ENCODE results near the gene LRMDA.

The LRMDA gene

DNA sequence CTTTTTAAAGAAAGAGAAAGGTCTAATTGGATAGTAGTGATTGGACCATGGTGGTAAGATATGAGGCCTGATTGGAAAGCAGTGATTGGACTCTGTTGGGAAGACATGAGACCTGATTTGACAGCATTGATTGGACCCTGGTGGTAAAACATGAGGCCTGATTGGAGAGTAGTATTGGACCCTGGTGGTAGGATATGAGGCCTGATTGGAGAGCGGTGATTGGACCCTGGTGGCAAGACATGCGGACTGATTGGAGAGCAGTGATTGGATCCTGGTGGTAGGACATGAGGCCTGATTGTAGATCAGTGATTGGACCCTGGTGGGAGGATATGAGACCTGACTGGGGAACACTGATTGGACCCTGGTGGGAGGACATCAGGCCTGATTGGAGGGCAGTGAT is 444.3 kb downstream of the LRMDA start:
- DNase-seq (ENCODE audit: low read depth), result no peak

DNA sequence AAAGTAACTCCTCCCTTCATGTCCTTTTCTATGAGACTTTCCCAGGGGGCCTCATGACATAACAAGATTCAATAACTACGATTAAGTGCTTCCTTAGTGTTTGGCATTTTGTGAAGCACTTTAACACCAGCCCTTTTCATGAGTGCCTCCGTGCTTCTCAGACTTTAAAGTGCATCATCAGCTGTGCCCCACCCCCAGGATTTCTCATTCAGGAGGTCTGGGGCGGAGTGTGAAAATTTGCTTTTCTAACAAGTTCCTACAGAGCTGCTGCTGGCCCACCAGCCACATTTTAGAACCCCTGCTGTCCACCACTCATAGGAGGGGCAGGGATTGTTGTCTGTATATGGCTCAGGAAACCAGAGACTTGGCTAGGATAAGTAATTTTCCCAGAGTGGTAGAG is 445.3 kb downstream of the LRMDA start:
- DNase-seq (ENCODE audit: low read depth), result no peak

DNA sequence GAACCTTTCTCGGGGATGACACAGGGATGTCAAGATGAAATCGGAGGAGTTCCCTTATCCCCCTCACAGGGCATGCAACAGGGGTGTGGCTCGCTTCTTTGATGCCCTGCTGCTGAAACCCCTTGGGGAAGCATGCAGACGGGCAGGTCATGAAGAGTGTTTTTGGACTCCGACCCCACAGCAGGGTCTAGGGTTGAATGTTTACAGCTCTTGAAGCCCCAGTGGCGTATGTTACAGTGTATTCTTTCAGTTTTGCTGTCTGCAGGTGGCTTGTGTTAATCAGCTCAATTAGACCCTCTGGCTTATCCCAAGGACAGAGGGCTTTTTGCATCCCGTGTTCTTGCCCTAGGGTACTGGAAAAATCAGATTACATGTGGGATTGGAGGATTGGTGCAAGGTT is 446.5 kb downstream of the LRMDA start:
- DNase-seq (ENCODE audit: low read depth), result no peak

DNA sequence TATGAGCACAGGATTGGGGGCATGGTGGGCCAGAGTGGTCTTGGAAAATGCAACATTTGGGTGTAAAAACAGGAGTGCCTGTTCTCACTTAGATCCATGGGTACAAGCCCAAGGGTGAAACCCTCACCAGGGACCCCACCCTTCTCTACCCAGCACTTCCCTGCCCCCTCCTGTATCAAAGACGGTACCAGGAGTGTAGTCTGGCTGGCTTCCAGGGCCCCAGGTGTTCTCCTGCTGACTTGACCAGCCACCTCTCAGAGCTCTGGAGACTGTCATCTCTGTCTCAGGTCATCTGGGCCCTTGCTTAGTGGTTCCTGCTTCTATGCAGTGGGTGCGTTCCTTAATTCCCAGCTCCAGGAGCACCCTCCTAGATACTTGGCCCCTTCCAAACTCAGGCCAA is 447.2 kb downstream of the LRMDA start:
- DNase-seq (ENCODE audit: low read depth), result no peak

DNA sequence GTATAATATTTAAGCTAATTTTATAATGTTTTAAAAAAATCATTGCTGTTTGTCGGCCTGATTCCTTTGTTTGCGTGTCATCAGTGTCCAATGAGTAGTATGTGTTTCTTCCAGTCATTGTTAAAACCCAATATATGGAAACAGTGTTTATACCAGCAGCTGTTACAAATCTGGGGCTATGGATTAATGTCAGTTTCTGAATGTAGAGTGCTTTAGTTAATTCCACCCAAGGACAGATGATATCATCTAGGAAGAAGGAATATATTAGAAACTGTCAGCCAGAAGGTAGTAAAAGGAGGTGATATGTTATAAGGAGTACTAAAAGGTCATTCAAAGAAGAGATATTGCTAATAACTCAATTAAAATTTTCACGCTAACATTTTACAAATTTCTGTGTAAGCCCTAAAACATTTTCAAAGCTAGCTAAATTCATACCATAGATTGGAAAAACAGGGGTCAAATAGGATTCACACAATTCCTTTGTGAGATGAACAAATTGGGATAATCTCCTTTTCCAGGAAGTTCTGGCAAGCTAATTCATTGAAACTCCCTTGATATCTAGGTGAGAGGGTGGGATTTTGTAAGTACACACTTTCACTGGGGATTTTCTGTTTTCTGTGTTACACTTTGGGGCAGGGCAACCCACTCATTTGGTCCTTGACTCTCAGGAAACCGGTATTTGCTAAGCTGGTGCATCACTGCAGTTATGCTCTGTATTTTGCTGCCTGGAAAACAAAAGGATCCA is 448.8 kb downstream of the LRMDA start:
- no peak for DNase-seq (ENCODE audit: low read depth)

DNA sequence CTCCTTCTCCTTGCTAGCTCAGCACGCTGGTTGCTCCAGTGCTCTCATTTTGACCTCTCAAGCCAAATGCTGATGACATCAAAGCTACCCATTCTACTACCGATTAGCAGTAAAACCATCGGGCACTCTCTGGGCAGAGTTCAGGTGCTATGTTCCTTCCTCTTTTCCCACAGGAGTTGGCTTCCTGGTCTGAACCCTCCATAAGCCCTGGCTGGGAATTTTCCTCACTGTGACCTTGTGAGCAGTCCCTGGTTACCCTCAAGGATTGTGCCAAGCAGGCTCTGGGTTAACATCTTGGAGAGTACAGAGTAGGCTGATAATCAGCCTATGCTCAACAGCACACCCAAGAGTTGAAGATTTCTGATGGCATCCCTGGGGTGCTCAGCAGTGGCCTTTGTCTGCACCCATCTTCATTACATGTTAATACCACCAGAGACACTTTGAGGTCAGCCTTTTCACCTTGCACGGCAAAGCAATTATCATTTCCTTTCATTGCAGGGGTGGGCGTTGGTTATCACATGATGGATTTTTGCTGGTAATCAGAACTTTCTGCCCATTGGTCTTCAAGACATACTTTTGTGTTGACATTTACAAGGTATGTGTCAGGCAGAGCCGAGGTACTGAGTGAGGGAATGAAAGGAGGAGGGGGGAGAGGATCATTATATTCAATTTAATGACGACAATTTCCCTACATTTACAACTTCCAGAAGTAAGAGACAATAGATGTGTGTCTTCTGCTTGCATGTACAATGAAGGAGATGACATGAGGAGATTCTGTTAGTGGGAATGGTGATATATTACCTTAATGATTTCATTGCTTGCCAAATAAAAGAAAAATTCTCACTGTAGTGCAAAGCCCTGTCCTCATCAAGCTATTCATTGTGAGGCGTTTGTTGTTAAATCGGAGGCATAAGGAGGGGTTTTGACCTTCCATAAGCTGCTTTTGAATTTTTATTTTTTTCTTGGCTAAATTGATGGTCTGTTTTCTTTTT is 452.0 kb downstream of the LRMDA start:
- DNase-seq (ENCODE audit: low read depth), result no peak

DNA sequence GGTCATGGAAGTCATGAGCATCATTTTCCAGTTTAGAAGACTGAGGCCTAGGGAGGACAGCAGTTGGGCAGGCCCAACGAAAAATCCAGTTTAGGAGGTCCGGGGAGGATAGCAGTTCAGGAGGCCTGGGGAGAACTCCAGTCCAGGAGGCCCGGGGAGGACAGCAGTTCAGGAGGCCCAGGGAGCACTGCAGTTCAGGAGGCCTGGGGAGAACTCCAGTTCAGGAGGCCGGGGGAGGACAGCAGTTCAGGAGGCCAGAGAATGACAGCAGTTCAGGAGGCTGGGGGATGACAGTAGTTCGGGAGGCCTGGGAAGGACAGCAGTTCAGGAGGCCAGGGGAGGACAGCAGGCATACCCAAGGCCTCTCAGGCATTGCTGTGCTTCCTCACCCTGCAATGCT is 453.4 kb downstream of the LRMDA start:
- DNase-seq (ENCODE audit: low read depth), result no peak

DNA sequence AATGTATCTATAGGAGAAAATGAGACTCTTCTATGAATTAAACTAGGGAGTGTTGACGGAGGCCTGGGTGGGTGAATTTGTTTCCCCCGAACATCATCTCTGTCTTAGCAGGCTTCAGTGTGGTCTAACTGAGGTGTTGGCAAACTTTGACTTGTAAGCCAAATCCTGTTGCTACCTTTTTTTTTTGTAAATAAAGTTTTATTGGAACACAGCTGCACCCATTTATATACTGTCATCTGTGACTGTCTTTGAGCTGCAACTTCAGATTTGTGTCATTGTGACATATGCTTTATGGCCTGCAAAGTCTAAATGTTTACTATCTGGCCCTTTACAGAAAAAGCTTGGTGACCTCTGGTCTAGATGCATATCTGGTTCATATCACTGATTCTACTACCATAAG is 455.9 kb downstream of the LRMDA start:
- DNase-seq (ENCODE audit: low read depth), result no peak

DNA sequence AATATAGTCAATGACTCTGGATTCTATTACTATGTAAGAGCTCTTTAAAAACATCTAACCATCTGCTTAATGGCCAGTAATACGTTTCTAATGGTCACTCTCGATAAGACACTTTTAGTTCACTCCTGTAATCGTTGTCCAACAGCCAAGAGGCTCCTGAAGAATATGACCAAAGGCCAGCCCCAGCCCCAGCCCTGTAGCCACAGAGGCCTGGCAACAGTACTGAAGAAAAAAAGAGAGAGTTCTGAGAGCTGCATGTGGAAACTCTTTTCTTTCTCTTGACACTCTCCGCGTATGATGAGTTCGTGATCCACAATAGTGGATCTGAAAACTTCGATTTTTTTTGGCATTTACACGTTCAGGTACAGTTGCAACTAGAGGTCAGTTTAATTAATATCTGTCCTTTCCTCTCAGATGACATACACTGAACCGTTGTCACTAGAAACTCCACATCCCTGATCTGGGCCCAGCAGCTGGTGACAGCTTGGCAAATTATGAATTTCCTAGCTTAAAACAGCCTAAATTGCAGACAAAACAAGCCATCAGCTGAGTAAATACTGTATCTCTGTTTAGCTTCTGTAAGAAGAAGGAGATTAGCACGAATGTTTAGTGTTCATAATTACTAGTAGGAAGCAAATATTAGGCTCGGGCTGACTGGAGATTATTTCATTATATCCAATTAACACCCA is 456.7 kb downstream of the LRMDA start:
- no peak for DNase-seq (ENCODE audit: low read depth)

DNA sequence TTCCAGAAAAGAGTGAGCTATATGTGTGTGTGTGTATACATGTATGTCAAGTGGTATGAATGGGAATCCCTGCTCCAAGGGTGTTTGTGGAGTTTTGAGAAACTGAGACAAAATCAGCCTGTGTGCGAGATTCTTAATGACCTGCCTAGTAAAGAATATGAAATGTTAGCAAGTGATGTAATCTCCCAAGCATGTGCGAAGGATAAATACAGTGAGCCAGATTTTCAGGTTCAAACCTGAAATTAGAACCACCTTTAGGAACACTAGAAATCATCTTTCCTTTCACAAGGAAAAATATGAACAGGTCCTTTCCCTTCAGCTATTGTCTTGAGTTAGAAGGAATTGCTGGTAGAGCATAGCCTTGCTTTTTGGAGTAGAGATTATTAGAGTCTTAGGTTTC is 457.6 kb downstream of the LRMDA start:
- DNase-seq (ENCODE audit: low read depth), result no peak

DNA sequence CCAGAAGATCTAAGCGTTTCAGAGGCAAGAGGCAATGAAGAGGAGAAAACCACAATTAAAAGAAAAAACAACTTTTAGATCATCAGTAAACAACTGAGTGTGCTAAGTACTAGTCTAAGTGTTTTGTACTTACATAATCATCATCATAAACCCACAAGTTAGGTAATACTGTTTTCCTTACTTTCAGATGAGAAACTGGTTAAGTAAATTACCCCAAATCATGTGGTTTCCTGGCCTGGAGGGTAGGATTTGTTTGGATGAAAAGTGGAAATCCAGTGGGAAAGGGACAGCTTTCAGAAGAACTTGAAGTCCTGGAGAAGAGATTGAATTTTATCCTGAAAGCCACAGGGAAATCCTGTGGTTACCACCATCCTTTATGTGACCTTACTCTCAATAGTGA is 463.3 kb downstream of the LRMDA start:
- DNase-seq (ENCODE audit: low read depth), result no peak

DNA sequence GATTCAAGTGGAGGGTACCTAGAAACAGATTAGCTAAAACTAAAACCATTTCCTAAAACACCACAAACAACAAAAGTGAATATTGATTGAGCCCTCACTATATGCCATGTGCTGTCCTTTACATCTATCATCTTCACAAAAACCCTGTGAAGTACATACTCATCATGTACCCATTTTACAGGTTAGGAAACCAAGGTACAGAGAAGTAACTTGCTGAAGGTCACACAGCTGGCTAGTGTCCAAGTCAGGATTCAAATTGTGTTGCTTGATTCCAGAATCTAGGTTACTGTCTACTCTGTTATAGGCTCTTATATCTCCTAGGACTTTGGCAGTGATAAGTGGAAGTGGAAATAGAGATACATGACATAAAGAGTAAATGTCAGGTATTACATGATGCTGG is 463.8 kb downstream of the LRMDA start:
- no peak for DNase-seq (ENCODE audit: low read depth)

DNA sequence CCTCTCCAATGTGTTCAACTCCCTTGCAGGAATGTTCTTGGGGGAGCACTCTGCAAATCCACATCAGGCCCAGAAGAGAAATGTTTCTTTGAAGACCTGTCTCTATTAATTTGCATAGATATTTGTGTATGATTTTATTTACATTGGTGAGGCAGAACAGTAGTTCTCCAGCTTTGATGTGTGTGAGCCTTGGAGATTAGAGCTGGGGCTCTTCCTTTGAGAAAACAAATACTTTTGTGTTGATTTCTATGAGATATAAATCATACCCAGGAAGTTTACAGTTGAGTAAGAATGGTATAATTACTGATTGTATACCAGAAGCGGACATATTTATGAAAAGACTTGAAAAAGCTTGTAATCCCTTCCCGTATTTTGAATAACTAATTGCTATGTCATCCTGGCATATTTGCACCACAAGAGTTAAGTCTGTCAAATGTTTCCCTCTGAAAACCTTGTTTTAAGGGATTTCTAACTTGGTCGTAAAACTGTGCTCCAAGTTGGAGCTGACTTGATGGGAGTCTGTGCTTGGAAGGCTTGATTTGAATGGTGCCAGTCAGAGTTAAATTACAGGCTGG is 468.5 kb downstream of the LRMDA start:
- DNase-seq (ENCODE audit: low read depth), result no peak

DNA sequence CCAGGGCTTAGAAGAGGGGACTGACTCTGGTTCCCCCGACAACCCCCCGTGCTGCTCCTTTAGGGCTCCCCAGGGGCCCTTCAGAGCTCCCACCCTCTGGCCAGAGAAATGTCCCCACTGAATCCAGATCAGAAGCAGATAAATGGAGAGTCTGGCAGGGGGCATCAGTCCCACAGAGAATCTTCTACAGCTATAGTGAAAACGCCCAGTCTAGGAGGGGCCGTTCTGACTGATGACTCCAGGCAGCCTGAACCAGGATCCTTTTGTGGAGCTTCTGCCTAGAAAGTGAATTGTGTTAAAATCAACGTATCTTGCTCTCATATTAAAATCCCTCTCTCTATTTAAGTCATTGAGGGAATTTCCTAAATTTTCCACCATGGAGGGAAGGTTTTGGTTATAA is 471.4 kb downstream of the LRMDA start:
- DNase-seq (ENCODE audit: low read depth), result no peak

DNA sequence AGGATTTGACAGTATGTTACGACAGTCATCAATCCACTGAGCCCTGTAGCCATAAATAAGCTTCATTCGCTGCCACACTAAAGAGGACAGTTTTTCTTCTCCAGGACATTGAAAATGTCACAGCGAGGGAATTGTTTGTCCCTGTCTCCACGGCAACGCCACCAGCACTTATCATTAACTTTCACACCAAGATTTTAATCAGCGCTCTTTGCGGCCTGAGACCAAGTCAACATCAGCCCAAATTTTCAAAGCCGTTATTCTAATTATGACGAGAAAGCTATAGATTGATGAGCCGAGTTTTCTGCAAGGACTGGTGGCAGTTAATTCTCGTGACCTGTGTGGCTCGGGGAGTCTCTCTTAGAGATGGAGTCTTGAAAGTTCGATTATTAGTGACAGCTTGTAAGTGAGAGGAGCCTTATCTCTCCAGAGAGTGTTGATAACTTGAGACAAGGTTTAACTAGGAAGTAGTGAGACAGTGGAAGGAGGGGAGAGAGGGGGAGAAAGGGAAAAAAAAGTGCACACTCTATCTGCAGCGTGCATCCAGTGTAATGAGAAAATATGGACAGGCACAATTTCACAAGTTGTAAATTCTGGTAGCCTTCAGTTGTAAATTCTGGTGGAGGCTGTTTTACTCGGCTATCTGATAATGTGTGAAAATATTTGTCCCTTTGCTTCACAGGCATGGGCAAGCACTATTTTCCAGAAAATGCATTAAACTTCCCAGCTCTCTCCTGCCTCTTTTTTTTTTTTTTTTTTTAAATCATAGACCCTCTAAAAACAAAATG is 473.3 kb downstream of the LRMDA start:
- DNase-seq (ENCODE audit: low read depth), result no peak

DNA sequence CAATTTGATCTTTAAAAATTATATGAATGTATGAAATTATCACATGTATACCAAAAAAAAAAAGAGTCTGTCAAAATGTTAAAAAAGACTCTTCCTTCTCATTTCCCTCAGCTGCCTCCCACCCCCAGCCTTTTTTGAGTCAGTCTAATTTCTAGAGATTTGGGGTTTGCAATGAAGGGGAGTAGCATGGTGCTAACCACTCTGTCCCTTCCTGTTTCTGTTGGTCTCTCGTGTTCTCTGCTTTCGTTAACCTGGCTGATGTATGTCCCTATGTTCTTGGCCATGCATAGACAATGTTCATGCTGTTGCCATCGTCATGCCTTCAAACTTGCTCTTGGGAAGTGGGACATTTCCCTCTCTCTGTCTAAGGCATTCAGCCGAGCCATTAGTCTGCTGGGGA is 474.1 kb downstream of the LRMDA start:
- DNase-seq (ENCODE audit: low read depth), result no peak

DNA sequence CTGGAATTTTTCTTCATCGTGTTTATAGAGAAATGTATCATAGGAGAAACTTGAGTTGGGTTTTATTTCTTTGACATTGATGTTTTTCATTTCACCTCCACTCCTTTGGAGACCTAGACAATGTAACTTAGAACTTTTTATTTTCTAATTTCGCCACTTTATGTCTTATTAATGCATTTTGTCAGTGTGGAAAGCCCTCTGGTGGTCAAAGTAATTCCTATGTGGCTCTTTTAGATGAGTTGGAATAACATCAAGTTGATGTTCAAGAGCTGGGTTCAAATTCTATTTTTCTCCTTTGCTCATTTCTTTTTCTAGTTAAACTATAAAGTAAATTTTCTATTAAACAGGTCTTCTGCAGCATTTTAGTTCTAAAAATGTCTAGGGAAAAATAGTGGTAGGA is 478.6 kb downstream of the LRMDA start:
- DNase-seq (ENCODE audit: low read depth), result no peak

DNA sequence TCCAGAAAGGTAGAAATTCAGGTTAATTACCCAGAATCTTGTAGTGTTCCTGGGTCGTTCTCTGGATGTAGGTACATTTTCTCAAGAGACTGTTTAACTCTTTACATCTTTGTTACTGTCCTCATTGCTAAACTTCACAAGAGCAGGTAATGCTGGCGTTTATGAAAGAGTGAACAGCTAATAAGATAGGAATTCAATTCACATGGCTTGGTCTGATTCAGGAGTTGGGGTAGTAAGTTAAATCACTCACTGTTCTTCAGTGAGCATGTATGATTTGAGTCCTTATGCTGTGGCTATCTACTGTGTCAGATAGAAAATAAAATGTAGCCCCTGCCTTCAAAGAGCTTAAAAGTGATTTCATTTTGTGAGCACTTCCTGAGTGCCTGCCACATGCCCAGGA is 480.0 kb downstream of the LRMDA start:
- no peak for DNase-seq (ENCODE audit: low read depth)

DNA sequence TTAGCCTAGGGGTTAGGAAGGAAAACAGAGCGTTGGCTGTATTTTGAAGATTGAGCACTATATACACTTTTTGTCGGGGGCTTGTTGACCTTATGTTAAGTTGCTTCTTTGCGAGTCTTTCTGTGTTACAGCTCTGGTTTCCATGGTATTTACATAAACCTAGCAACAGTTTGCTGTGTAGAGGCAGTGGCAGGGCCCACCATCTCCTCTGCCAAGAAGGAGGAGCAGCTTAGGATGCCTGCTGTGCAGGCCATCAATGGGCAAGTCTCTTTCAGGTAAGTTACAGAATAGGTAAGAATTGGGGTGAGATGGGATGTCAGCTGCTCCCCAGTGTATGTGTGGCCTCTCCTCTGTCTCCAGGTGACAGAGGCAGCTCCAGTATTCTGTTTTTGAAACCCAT is 485.5 kb downstream of the LRMDA start:
- no peak for DNase-seq (ENCODE audit: low read depth)

DNA sequence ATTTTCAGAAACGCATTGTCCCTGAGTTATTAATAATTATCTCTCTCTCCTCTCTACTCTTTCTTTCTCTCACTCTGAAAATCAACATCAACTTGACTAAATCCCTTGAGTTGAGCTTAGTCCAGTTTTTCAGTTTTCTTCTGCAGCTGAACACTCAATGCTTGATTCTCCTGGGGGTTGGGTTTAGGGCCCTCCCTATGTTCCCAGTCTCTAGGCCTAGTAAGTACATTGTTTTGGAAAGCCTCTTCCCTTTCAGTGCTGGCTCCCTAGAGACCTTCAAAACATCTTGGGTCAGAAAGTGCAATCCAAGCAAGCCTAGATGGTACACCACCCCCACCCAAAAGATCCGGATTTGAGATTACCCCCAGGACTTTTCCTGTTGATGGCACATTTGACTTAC is 488.5 kb downstream of the LRMDA start:
- DNase-seq (ENCODE audit: low read depth), result no peak

DNA sequence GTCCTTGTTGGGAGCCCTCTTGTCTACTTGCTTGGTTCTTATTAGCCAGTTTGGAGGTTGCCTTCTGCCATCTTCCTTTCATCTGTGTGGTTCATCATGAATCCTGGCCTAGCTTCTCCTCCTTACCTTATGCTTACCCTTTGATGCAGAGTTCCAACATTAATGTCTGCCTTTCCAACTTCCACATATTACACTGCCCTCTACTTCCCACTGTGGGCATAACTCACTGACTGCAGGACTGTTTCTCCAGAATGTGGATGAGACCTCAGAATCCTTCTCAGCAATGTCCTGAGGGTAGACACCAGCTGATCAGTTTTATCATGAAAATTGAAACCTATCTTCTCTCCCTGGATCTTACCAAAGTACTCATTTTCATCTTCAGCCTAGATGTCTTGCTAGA is 491.0 kb downstream of the LRMDA start:
- no peak for DNase-seq (ENCODE audit: low read depth)

All from activated T-cell treated with anti-CD3 and anti-CD28 coated beads for 1 hour (primary cell).